SH-SY5Y (cell line): ENCODE measurements around the gene AGBL1.

Experiments used
- GATA2 ChIP-seq: IDR thresholded peaks from 2 replicates; pipeline ENCODE4 v1.6.1; 2011; ENCODE audit warnings: mild to moderate bottlenecking, low read depth, low read length
- GATA3 ChIP-seq: IDR thresholded peaks from 2 replicates; pipeline ENCODE4 v1.6.1; 2011; ENCODE audit warnings: low read depth, mild to moderate bottlenecking, low read length, moderate library complexity

GRCh38 chr15:86846036-86846435 is 766.4 kb downstream of the AGBL1 start:
- TF ChIP-seq GATA2 (no peak), GATA3 (no peak)
